AG10803 (cell line): ENCODE data around the gene ROR1.

Experiments
- DNase-seq: peaks from one replicate; pipeline ENCODE4 v3.0.0; 2010; ENCODE audit warnings: low read depth
- H3K4me3 ChIP-seq: 2 replicates; pipeline ENCODE4 v1.5.1; 2011; ENCODE audit warnings: mild to moderate bottlenecking, low read length, control low read depth
- CTCF ChIP-seq: conservative IDR thresholded peaks from 2 replicates; pipeline ENCODE4 v1.5.1; 2011; ENCODE audit warnings: mild to moderate bottlenecking, low read length, control low read depth, inconsistent platforms

ROR1 gene

DNA sequence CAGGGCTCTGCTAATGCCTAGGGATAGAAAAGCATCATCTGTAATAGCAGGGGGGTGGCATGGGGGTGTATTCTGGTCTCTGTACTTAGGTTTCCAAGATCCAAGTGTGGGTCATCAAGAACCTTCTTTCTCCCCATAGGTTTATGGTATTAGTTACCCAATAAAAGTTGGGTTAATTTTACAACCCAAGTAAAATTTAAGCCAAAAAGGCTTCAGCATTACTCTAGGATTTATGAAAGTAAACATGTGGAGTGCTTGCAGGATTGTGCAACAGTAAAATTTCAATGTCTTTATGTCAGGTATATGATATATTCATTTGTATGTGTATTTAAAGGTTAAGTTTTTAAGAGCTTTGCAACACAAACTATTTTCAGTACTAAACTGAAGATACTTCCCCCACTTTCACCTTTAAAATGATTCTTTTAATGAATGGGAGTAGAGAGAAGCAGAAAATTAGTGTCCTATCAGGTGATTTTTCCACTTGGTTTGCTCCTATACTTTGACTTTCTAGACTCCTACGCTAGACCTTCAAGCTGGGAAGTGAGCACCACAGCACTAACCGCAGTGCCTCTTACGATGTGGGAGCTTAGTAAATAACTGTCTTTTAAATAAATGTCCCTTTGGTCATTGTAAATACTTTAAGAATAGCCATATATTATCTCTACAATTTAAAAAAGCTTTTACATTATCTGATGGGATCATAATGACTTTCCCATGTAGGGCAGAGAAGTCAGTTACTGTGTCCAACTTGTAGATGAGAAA is 361.8 kb downstream of the ROR1 start:
- peak; percentile 26 for DNase-seq
- H3K4me3 ChIP-seq = no peak overlapping the region
- no peak for TF ChIP-seq CTCF

GRCh38 chr1:64136296-64136695 is 362.5 kb downstream of the ROR1 start:
- no peak for DNase-seq
- no peak for TF ChIP-seq CTCF

GRCh38 chr1:64136752-64137411 is 363.1 kb downstream of the ROR1 start:
- no peak overlapping the region for H3K4me3 ChIP-seq
- peak; percentile 94 for TF ChIP-seq CTCF
- DNase-seq = peak; percentile 90

More at GRCh38 chr1:64136296-64136695, 362.5 kb downstream of the ROR1 start:
- no peak overlapping the region for H3K4me3 ChIP-seq

DNA sequence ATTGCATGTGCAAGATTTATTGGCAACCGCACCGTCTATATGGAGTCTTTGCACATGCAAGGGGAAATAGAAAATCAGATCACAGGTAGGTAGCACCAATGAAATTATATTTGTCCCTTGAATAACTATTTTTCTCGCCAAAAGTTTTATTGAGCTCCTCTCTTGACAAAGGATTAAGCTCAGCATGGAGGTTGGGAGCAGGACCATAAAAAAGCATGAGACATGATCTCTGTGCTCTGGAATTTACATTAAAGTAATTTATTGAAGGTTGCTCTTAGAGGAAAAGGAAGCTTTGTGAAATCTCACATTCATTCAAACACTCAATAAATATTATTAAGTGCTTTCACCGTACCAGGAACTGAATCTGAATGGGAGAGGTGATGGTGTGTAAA is 363.6 kb downstream of the ROR1 start:
- no peak for TF ChIP-seq CTCF
- peak; percentile 33 for DNase-seq
- no peak overlapping the region for H3K4me3 ChIP-seq

GRCh38 chr1:64139877-64140276 is 366.1 kb downstream of the ROR1 start:
- TF ChIP-seq CTCF = no peak
- no peak for DNase-seq
- H3K4me3 ChIP-seq = no peak overlapping the region

DNA sequence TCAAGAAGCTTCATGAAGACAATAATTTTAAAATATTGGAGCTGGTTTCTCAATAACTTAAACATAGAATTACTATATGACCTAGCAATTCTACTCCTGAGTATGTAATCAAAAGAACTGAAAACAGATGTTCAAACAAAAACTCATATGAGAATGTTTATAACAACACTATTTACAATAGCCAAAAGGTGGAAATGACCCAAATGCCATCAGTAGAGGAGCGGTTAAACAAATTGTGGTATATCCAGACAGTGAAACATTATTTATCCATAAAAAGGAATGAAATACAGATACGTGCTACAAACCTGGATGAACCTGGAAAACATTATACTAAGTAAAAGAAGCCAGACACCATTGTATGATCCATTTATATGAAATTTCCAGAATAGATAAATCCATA is 366.8 kb downstream of the ROR1 start:
- no peak for DNase-seq
- no peak for TF ChIP-seq CTCF
- no peak overlapping the region for H3K4me3 ChIP-seq
